HepG2 (cell line): ENCODE results near the gene KCNIP4. TPM values are rescaled to one million over a fixed set of nuclear protein-coding genes. Genes with fewer than 3 reads are reported as not detected.

ENCODE experiments used
- ATF7-NPFF ChIP-seq: sonication (generic); formaldehyde crosslinking; IDR thresholded peaks from 2 replicates; pipeline ENCODE4 v1.8.1; 2023; ENCODE audit warnings: mild to moderate bottlenecking, low read depth, missing genetic modification reagents, moderate library complexity
- BCL3 ChIP-seq: sonication (generic); formaldehyde crosslinking; IDR thresholded peaks from 2 replicates; pipeline ENCODE4 v1.5.1; 2020; ENCODE audit warnings: mild to moderate bottlenecking, missing genetic modification reagents, moderate library complexity
- CREBL2 ChIP-seq: sonication (generic); formaldehyde crosslinking; IDR thresholded peaks from 2 replicates; pipeline ENCODE4 v1.8.1; 2023; ENCODE audit warnings: missing genetic modification reagents, mild to moderate bottlenecking, borderline replicate concordance
- DMAP1 ChIP-seq: IDR thresholded peaks from 2 replicates; pipeline ENCODE4 v1.6.1; 2016
- ESRRA ChIP-seq: sonication (generic); formaldehyde crosslinking; IDR thresholded peaks from 2 replicates; pipeline ENCODE4 v1.5.1; 2020; ENCODE audit warnings: mild to moderate bottlenecking, low read depth, missing genetic modification reagents
- GMEB2 ChIP-seq: IDR thresholded peaks from 2 replicates; pipeline ENCODE4 v1.6.1; 2016; ENCODE audit warnings: missing biosample characterization, missing genetic modification reagents, low read depth
- HINFP ChIP-seq: sonication (generic); formaldehyde crosslinking; IDR thresholded peaks from 2 replicates; pipeline ENCODE4 v1.4.0; 2020; ENCODE audit warnings: low read depth, mild to moderate bottlenecking, missing genetic modification reagents
- HOXA3 ChIP-seq: sonication (generic); formaldehyde crosslinking; IDR thresholded peaks from 2 replicates; pipeline ENCODE4 v1.5.0; 2020; ENCODE audit warnings: missing genetic modification reagents
- MYC ChIP-seq: sonication (generic); formaldehyde crosslinking; IDR thresholded peaks from 2 replicates; pipeline ENCODE4 v1.9.0; 2021; ENCODE audit warnings: missing genetic modification reagents, borderline replicate concordance
- NFYC ChIP-seq: IDR thresholded peaks from 2 replicates; pipeline ENCODE4 v1.6.1; 2016; ENCODE audit warnings: missing genetic modification reagents, missing compliant biosample characterization
- PATZ1 ChIP-seq: sonication (generic); formaldehyde crosslinking; IDR thresholded peaks from 2 replicates; pipeline ENCODE4 v1.4.0; 2020; ENCODE audit warnings: missing genetic modification reagents
- THAP7 ChIP-seq: sonication (generic); formaldehyde crosslinking; IDR thresholded peaks from 2 replicates; pipeline ENCODE4 v1.8.1; 2023; ENCODE audit warnings: mild to moderate bottlenecking, missing genetic modification reagents
- XRCC5 ChIP-seq: fragments of 200-400 bp; formaldehyde crosslinking; optimal IDR thresholded peaks from 2 replicates; pipeline ENCODE3; 2017; ENCODE audit warnings: mild to moderate bottlenecking, low read length
- ZBTB26 ChIP-seq: IDR thresholded peaks from 2 replicates; pipeline ENCODE4 v1.6.1; 2016; ENCODE audit warnings: missing compliant biosample characterization, missing genetic modification reagents, borderline replicate concordance
- ZFP36 ChIP-seq: fragments of 150-350 bp; IDR thresholded peaks from 2 replicates; pipeline ENCODE4 v1.6.1; 2018; ENCODE audit warnings: borderline replicate concordance, low read length, low read depth; ENCODE audit not compliant: partially characterized antibody
- ZNF770 ChIP-seq: sonication (generic); formaldehyde crosslinking; IDR thresholded peaks from 2 replicates; pipeline ENCODE4 v1.5.0; 2020; ENCODE audit warnings: mild to moderate bottlenecking, missing genetic modification reagents
- ZNF792 ChIP-seq: IDR thresholded peaks from 2 replicates; pipeline ENCODE4 v1.6.1; 2016
- polyA plus RNA-seq, 8 experiments: library from polyadenylated mRNA; depleted of rRNA in 3 of 8; stranded (reverse) in 7 of 8; unstranded in 1 of 8; fragments of >200 nt; fragmentation: Illumina TruSeq in 4 of 8; extraction: Trizol in 4 of 8; gene quantifications; 2 replicates each; pipeline versions ENCODE4 v1.2.1 to v1.2.3, GENCODE V29; 2011 to 2016; ENCODE audit warnings: low read depth in 4 of 8, missing spikeins in 1 of 8, mixed read lengths in 1 of 8; ENCODE audit not compliant: insufficient read depth in 1 of 8
- total RNA-seq, 5 experiments: library from RNA; depleted of rRNA; stranded (reverse); fragments of >200 nt; fragmentation: Illumina TruSeq; extraction: Trizol; gene quantifications; 2 replicates each; pipeline ENCODE4 v1.2.3, GENCODE V29; 2016; ENCODE audit warnings: low read depth in 1 of 5

Gene KCNIP4
- total and polyA plus RNA-seq, 2 of the 13 experiments (the other 11 are each of a cell fraction or from before 2014, with no cell fraction given): 0.09 TPM; not detected in 1

- TF ChIP-seq PATZ1 (CRISPR knock-in tag): peak; percentile 44; the same call in 1 of the 2 replicates
- peak; percentile 91 for TF ChIP-seq DMAP1 (CRISPR knock-in tag)
- 0 out of 2 replicates have a peak, but pooled peaks have one; percentile 50 for TF ChIP-seq ESRRA (CRISPR knock-in tag)
- peak; percentile 93 for TF ChIP-seq MYC
- no peak for TF ChIP-seq ZNF770
- TF ChIP-seq HOXA3 (CRISPR knock-in tag): peak; percentile 83; the same call in 1 of the 2 replicates
- TF ChIP-seq XRCC5: peak; percentile 64
- 0 out of 2 replicates have a peak, but pooled peaks have one; percentile 54 for TF ChIP-seq CREBL2 (CRISPR knock-in tag)
- TF ChIP-seq ATF7-NPFF (CRISPR knock-in tag): peak; percentile 56; the same call in 1 of the 2 replicates
- peak; percentile 73; the same call in 1 of the 2 replicates for TF ChIP-seq ZNF792
- peak; percentile 98 for TF ChIP-seq GMEB2 (CRISPR knock-in tag)
- TF ChIP-seq THAP7 (CRISPR knock-in tag): peak; percentile 25; the same call in 1 of the 2 replicates
- no peak for TF ChIP-seq ZFP36
- peak; percentile 74; the same call in 1 of the 2 replicates for TF ChIP-seq ZBTB26 (CRISPR knock-in tag)
- TF ChIP-seq BCL3 (CRISPR knock-in tag): peak; percentile 50; the same call in 1 of the 2 replicates
- peak; percentile 54; the same call in 1 of the 2 replicates for TF ChIP-seq HINFP (CRISPR knock-in tag)
- TF ChIP-seq NFYC: peak; percentile 86
Measured at GRCh38 chr4:20700007-20700761, 1248.4 kb downstream of the KCNIP4 start, which contains the start of gene PACRGL (continued).
